Muscle layer of duodenum (tissue), 2 donors: ENCODE data around the gene NHLRC4.

Experiments used
- H3K27ac ChIP-seq: one replicate; pipeline ENCODE4 v1.7.0; 2013; ENCODE audit warnings: mild to moderate bottlenecking, low read length
- H3K27me3 ChIP-seq: one replicate; pipeline ENCODE4 v1.7.0; 2013; ENCODE audit warnings: low read depth, mild to moderate bottlenecking, control low read depth, low read length
- H3K36me3 ChIP-seq, 2 donors: one replicate each; pipeline ENCODE4 v1.7.0; 2013; ENCODE audit warnings: low read length in 2 of 2, control low read depth in 1 of 2, mild to moderate bottlenecking in 1 of 2; ENCODE audit not compliant: insufficient read depth in 2 of 2, control insufficient read depth in 1 of 2
- H3K4me1 ChIP-seq, 2 donors: one replicate each; pipeline ENCODE4 v1.7.0; 2013; ENCODE audit warnings: low read length in 2 of 2, mild to moderate bottlenecking in 2 of 2, control low read depth in 1 of 2, moderate library complexity in 1 of 2; ENCODE audit not compliant: insufficient read depth in 2 of 2, control insufficient read depth in 1 of 2
- H3K4me3 ChIP-seq, 2 donors: one replicate each; pipeline ENCODE4 v1.7.0; 2013; ENCODE audit warnings: low read length in 2 of 2, low read depth in 1 of 2, mild to moderate bottlenecking in 1 of 2
- H3K9me3 ChIP-seq, 2 donors: one replicate each; pipeline ENCODE4 v1.7.0; 2013; ENCODE audit warnings: low read length in 2 of 2, control low read depth in 1 of 2, mild to moderate bottlenecking in 1 of 2; ENCODE audit not compliant: control insufficient read depth in 1 of 2
- donor health status: healthy.

NHLRC4 gene

GRCh38 chr16:546909-547770 is 19.7 kb upstream of the NHLRC4 start:
- Histone ChIP-seq H3K4me3 (no peak overlapping the region), H3K36me3 (peaks cover 0 to 49% of the 10 kb centered on the region in 2 donors), H3K27ac (no peak overlapping the region), H3K27me3 (no peaks in the 10 kb centered on the region), H3K9me3 (no peaks in the 10 kb centered on the region), H3K4me1 (no peaks in the 10 kb centered on the region)

DNA sequence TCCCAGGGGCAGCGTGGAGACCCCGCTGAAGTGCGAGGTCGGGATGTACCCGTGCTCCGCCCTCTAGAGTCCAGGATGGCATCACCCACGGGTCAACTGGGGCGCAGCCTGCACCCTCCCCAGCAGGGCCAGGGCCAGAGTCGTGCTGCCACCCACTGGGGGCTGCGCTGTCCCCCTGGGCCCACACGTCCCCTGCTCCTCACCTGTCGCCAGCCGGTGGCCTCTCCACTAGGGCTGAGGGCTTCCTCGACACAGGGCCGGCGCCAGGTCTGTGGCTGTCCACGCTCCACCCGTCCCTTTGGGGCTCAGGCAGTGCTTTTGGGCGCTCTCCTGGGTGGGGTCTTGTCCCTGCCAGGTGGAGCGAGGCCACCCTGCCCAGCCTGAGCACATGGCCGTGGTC is 18.2 kb upstream of the NHLRC4 start:
- no peaks in the 10 kb centered on the region for H3K4me1 ChIP-seq
- no peak overlapping the region for H3K27ac ChIP-seq
- no peaks in the 10 kb centered on the region for H3K27me3 ChIP-seq
- H3K36me3 ChIP-seq: peaks cover 0 to 52% of the 10 kb centered on the region in 2 donors
- H3K9me3 ChIP-seq: no peaks in the 10 kb centered on the region
- H3K4me3 ChIP-seq: no peak overlapping the region

GRCh38 chr16:549544-550263 is 17.1 kb upstream of the NHLRC4 start:
- H3K27ac ChIP-seq: no peak overlapping the region
- no peaks in the 10 kb centered on the region for H3K4me1 ChIP-seq
- H3K36me3 ChIP-seq: peaks cover 0 to 57% of the 10 kb centered on the region in 2 donors
- no peak overlapping the region for H3K4me3 ChIP-seq
- H3K9me3 ChIP-seq: no peaks in the 10 kb centered on the region
- H3K27me3 ChIP-seq: no peaks in the 10 kb centered on the region

- Histone ChIP-seq H3K9me3 (no peaks in the 10 kb centered on the region), H3K36me3 (peaks cover 0 to 57% of the 10 kb centered on the region in 2 donors), H3K27me3 (no peaks in the 10 kb centered on the region), H3K27ac (no peak overlapping the region), H3K4me3 (no peak overlapping the region), H3K4me1 (no peaks in the 10 kb centered on the region)
Measured at GRCh38 chr16:551210-551609, 15.6 kb upstream of the NHLRC4 start.

- H3K27ac ChIP-seq: no peak overlapping the region
- H3K27me3 ChIP-seq: no peaks in the 10 kb centered on the region
- no peaks in the 10 kb centered on the region for H3K9me3 ChIP-seq
- no peak overlapping the region for H3K4me3 ChIP-seq
- peaks cover 0 to 57% of the 10 kb centered on the region in 2 donors for H3K36me3 ChIP-seq
- H3K4me1 ChIP-seq: no peaks in the 10 kb centered on the region
Measured at GRCh38 chr16:552171-552570, 14.6 kb upstream of the NHLRC4 start.

DNA sequence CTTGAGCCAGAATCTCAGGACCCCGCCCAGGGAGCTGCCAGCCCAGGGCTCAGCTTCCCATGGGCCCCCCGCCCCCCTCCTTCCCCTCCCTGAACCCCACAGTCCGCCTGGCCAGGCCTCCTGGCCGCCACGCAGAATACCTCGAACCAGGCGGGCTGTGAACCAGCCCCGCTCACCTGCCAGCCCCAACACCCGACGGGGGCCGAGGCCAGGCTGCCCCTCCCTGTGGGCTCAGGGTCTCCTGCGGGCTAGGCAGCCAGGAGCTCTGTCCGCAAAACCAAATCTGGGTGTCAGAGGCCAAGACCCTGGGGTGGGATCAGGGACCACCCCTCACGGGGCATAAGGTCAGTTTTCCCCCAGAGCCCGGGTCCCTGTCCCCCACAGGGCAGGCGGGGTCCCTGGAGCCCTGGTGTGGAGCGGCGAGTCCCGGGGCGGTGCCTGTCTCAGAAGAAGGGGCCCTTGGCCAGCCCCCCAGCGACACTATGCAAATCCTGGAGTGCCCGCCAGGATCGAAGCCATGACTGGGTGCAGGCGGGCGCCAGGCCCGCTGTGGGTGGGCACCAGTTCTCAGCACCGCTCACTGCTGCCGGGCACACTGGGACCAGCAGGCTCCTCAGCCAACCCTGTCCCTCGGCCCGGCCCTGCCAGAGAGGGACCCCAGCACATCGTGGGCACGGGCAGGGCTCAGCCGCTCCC is 13.1 kb upstream of the NHLRC4 start:
- Histone ChIP-seq H3K4me3 (no peak overlapping the region), H3K27me3 (no peaks in the 10 kb centered on the region), H3K4me1 (no peaks in the 10 kb centered on the region), H3K36me3 (peaks cover 0 to 43% of the 10 kb centered on the region in 2 donors), H3K9me3 (no peaks in the 10 kb centered on the region), H3K27ac (no peak overlapping the region)

- H3K4me3 ChIP-seq: no peak overlapping the region
- H3K27ac ChIP-seq: no peak overlapping the region
- H3K36me3 ChIP-seq: peaks cover 0 to 38% of the 10 kb centered on the region in 2 donors
- H3K4me1 ChIP-seq: no peaks in the 10 kb centered on the region
- H3K9me3 ChIP-seq: no peaks in the 10 kb centered on the region
- no peaks in the 10 kb centered on the region for H3K27me3 ChIP-seq
Measured at GRCh38 chr16:554297-554621, 12.5 kb upstream of the NHLRC4 start.

- Histone ChIP-seq H3K36me3 (peaks cover 0 to 33% of the 10 kb centered on the region in 2 donors), H3K27me3 (no peaks in the 10 kb centered on the region), H3K27ac (no peak overlapping the region), H3K4me3 (no peak overlapping the region), H3K9me3 (no peaks in the 10 kb centered on the region), H3K4me1 (peaks cover 0 to 4% of the 10 kb centered on the region in 2 donors)
Measured at GRCh38 chr16:554640-555365, 12.0 kb upstream of the NHLRC4 start.

GRCh38 chr16:555528-556473 is 11.0 kb upstream of the NHLRC4 start:
- Histone ChIP-seq H3K4me1 (peaks cover 0 to 4% of the 10 kb centered on the region in 2 donors), H3K27me3 (no peaks in the 10 kb centered on the region), H3K9me3 (no peaks in the 10 kb centered on the region), H3K4me3 (no peak overlapping the region), H3K27ac (no peak overlapping the region), H3K36me3 (peaks cover 0 to 25% of the 10 kb centered on the region in 2 donors)

DNA sequence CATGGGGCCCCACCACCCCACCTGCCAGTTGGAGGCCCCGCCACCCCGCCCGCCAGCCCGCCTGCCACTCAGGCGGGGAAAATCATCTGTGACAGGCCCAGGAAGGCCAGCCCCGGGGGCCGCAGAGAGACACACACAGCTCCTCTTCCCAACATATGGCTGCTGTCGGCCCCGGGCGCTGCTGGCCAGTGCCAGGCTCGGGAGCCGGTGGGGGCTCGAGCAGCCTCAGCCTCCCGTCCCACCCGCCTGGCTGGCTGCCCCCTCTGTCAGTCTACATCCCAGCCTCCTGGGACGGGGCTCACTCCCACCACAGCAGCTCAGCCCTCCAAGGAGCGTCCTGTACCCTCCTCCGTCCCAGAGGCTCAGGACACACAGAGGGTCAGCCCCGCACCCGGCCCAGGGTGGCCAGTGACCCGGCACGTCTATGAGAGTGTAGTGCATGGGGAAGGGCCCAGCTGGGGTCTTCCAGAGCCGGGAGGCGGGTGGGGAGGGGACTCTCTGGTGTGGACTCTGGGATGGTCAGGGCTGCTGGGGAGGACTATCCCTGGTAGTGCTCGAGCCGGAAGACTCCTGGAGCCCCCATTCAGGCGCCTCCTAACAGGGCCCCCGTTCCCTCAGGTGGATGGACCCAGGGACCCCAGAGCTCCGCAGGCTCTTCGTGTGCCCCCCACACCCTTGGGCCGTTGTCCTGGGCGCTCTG is 10.2 kb upstream of the NHLRC4 start:
- peaks cover 0 to 17% of the 10 kb centered on the region in 2 donors for H3K36me3 ChIP-seq
- H3K9me3 ChIP-seq: no peaks in the 10 kb centered on the region
- no peaks in the 10 kb centered on the region for H3K27me3 ChIP-seq
- no peak overlapping the region for H3K27ac ChIP-seq
- H3K4me1 ChIP-seq: peaks cover 0 to 4% of the 10 kb centered on the region in 2 donors
- H3K4me3 ChIP-seq: no peak overlapping the region
